Colonic mucosa (tissue), 4 donors: ENCODE measurements around the gene TMEM14C. TPM values are rescaled to one million over a fixed set of nuclear protein-coding genes. Genes with fewer than 3 reads are reported as not detected.

Experiments used
- DNase-seq: peaks from one replicate; pipeline ENCODE4 v3.0.0-alpha.2; 2020
- H3K27ac ChIP-seq: fragments of 200-600 bp; one replicate; pipeline ENCODE4 v1.8.0; 2021
- H3K27me3 ChIP-seq: fragments of 200-600 bp; one replicate; pipeline ENCODE4 v1.8.0; 2021
- H3K36me3 ChIP-seq: fragments of 200-600 bp; one replicate; pipeline ENCODE4 v1.8.0; 2021
- H3K4me1 ChIP-seq: fragments of 200-600 bp; one replicate; pipeline ENCODE4 v1.8.0; 2021; ENCODE audit warnings: mild to moderate bottlenecking
- H3K4me3 ChIP-seq: fragments of 200-600 bp; one replicate; pipeline ENCODE4 v1.8.0; 2021
- H3K9ac ChIP-seq, 2 donors: one replicate each; pipeline ENCODE4 v1.7.0; 2013; ENCODE audit warnings: control low read depth in 2 of 2, low read depth in 2 of 2, low read length in 2 of 2
- H3K9me3 ChIP-seq: fragments of 200-600 bp; one replicate; pipeline ENCODE4 v1.8.0; 2021
- CTCF ChIP-seq: fragments of 200-600 bp; IDR thresholded peaks from one replicate; pipeline ENCODE4 v1.8.0; 2022; ENCODE audit warnings: antibody characterized with exemption, mild to moderate bottlenecking
- intact Hi-C: fragments of 100-400 bp; cut with DNase I; formaldehyde crosslinking; loops from one replicate; pipeline ENCODE4 v1.14.1; 2022
- total RNA-seq, 2 donors: library from RNA; stranded (reverse); fragmentation: NEBNext Ultra II Directional in 1 of 2; extraction: Animal tissue kit (Norgen Biotek cat#: 25700) in 1 of 2; gene quantifications; one replicate each; pipeline ENCODE4 v1.2.1, GENCODE V29; 2021
- donor health status: healthy.
- donor health status: DM: no; HTN: no; CAD: no.
- donor health status: DM: no; HTN: no; CAD: no.

The TMEM14C gene
- total RNA-seq, result 10 to 100 TPM; 63.4 to 86.8 TPM

DNA sequence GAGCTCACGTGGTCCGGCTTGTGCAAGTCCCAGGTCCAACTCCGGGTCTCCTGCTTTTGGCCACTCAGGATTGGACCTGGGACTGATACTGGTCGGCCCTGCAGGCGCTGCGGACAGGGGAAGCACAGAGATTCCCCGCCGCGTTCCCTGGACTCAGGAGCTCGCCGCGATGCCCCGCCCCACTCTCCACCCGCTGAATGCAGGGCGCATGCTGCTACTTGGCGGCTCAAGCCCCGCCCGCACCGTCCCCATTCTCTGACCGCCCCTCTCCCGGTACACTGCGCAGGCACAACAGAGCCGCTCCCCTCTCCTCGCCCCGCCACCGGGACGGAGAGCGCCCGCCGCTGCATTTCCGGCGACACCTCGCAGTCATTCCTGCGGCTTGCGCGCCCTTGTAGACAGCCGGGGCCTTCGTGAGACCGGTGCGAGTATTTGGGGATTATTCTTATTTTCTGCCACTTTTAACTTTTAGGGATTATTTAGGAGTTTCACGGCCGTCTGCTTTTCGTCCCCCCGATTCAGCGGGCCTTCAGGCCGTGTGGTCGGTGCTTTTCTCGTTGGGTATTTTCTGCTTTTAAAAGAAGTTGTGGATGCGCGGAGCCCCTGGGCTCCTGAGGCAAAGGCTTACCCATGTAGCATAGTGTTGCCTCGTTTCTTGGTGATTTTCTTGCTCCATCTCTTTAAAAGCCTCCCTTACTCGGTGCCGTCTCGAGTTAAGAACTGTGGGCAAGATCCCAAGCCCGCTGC is at the start of gene TMEM14C:
TSS of gene TMEM14C (plus strand) at position 251 of the 747 bp plus-strand sequence. CDS start 1,544 bp downstream, outside the sequence.
- H3K9me3 ChIP-seq, result no peaks in the 10 kb centered on the region
- H3K27ac ChIP-seq, result peak within 1 kb of the TSS; percentile 90
- H3K4me3 ChIP-seq, result peak within 1 kb of the TSS; percentile 63
- no peaks in the 10 kb centered on the region for H3K27me3 ChIP-seq
- intact Hi-C loops, result no loop called here
- H3K4me1 ChIP-seq, result peaks cover 4% of the 10 kb centered on the region
- H3K36me3 ChIP-seq, result no peaks in the 10 kb centered on the region
- peak; percentile 99 for DNase-seq
- no peak for TF ChIP-seq CTCF
- H3K9ac ChIP-seq, result peak within 1 kb of the TSS; percentile 86 to 95

GRCh38 chr6:10676403-10676802 is 46.5 kb upstream of the TMEM14C start:
- no peak for TF ChIP-seq CTCF
- H3K27ac ChIP-seq, result no peak overlapping the region
- no peaks in the 10 kb centered on the region for H3K36me3 ChIP-seq
- H3K4me3 ChIP-seq, result no peak overlapping the region
- H3K27me3 ChIP-seq, result no peaks in the 10 kb centered on the region
- H3K9me3 ChIP-seq, result no peaks in the 10 kb centered on the region
- intact Hi-C loops, result no loop called here
- no peak for DNase-seq
- no peak overlapping the region for H3K9ac ChIP-seq
- no peaks in the 10 kb centered on the region for H3K4me1 ChIP-seq

- H3K36me3 ChIP-seq, result no peaks in the 10 kb centered on the region
- intact Hi-C loops, result no loop called here
- H3K4me3 ChIP-seq, result no peak overlapping the region
- TF ChIP-seq CTCF, result no peak
- no peaks in the 10 kb centered on the region for H3K9me3 ChIP-seq
- no peak overlapping the region for H3K9ac ChIP-seq
- no peak for DNase-seq
- H3K4me1 ChIP-seq, result no peaks in the 10 kb centered on the region
- no peaks in the 10 kb centered on the region for H3K27me3 ChIP-seq
- no peak overlapping the region for H3K27ac ChIP-seq
Observed at GRCh38 chr6:10678456-10678855, 44.4 kb upstream of the TMEM14C start.

GRCh38 chr6:10681795-10682194 is 41.1 kb upstream of the TMEM14C start:
- H3K9ac ChIP-seq, result no peak overlapping the region
- H3K4me3 ChIP-seq, result no peak overlapping the region
- H3K27ac ChIP-seq, result no peak overlapping the region
- no peaks in the 10 kb centered on the region for H3K36me3 ChIP-seq
- no peaks in the 10 kb centered on the region for H3K27me3 ChIP-seq
- H3K4me1 ChIP-seq, result no peaks in the 10 kb centered on the region
- no peak for TF ChIP-seq CTCF
- intact Hi-C loops, result no loop called here
- DNase-seq, result no peak
- H3K9me3 ChIP-seq, result no peaks in the 10 kb centered on the region

DNA sequence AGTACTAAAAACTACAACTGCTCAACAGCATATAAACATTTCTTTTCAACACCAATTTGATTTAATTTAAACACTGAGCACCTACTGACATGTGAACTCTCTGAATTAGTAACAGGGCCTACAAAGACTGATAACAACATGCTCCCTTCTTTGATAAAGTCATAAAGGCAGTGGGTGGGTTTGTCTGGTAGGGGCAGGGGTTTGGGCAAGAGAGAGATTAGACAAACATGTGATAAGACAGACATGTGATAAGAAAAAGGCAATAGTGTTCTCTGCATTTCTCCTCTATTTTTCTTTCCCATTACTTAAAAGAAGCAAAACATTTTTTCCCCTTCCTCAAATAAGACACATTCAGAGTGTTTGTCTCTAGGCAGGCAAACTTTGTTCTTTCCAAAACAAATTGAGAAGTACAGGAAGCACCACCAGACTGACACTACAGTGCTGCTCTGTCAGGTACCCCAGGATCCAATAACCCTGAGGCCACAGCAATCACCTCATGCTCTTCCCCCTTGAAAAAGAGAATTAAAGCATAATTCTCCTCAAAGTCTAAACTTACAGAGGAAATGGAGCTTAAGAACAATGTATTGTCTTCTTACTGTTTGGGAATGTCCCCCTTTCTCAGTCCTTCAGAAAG is 40.4 kb upstream of the TMEM14C start:
- Histone ChIP-seq H3K27ac (no peak overlapping the region), H3K9me3 (no peaks in the 10 kb centered on the region), H3K27me3 (no peaks in the 10 kb centered on the region), H3K4me1 (no peaks in the 10 kb centered on the region), H3K9ac (no peak overlapping the region), H3K36me3 (no peaks in the 10 kb centered on the region), H3K4me3 (no peak overlapping the region)
- no peak for DNase-seq
- no peak for TF ChIP-seq CTCF
- intact Hi-C loops, result no loop called here
